HEK293 (cell line): ENCODE results near the gene MAGI2.

ENCODE experiments used
- BCL11A ChIP-seq: fragments of 450-650 bp; formaldehyde crosslinking; IDR thresholded peaks from 2 replicates; pipeline ENCODE4 v1.5.1; 2016; ENCODE audit warnings: low read depth, missing biosample characterization, missing genetic modification characterization
- KLF16 ChIP-seq: fragments of 450-650 bp; formaldehyde crosslinking; IDR thresholded peaks from 2 replicates; pipeline ENCODE4 v1.5.1; 2017; ENCODE audit warnings: missing biosample characterization, missing genetic modification characterization
- YY1 ChIP-seq: fragments of 450-650 bp; formaldehyde crosslinking; IDR thresholded peaks from 2 replicates; pipeline ENCODE4 v1.5.1; 2018; ENCODE audit warnings: missing biosample characterization, missing genetic modification characterization
- ZBTB10 ChIP-seq: fragments of 450-650 bp; formaldehyde crosslinking; IDR thresholded peaks from 2 replicates; pipeline ENCODE4 v1.5.1; 2016; ENCODE audit warnings: missing biosample characterization, missing genetic modification characterization
- ZSCAN30 ChIP-seq: fragments of 450-650 bp; IDR thresholded peaks from 2 replicates; pipeline ENCODE4 v1.5.1; 2018; ENCODE audit warnings: missing biosample characterization, mild to moderate bottlenecking, missing genetic modification characterization, moderate library complexity

- no peak for TF ChIP-seq YY1
- TF ChIP-seq BCL11A: no peak
- no peak for TF ChIP-seq ZBTB10
- no peak for TF ChIP-seq KLF16 (tag by site-specific recombination)
- no peak for TF ChIP-seq ZSCAN30
Observed at GRCh38 chr7:79149831-79150230, 303.6 kb downstream of the MAGI2 start.
